Neuronal stem cell (in vitro differentiated cells): ENCODE measurements around the gene TWNK.

ENCODE experiments used
- DNase-seq: peaks from one replicate; pipeline ENCODE4 v3.0.0-alpha.2; 2013; ENCODE audit warnings: low spot score
- H2AFZ ChIP-seq: one replicate; pipeline ENCODE4 v1.6.1; 2013; ENCODE audit warnings: mild to moderate bottlenecking, low read length, inconsistent platforms
- H2AK5ac ChIP-seq: 2 replicates; pipeline ENCODE4 v1.6.1; 2013; ENCODE audit warnings: low read depth, mild to moderate bottlenecking, inconsistent platforms, low read length, moderate library complexity, mixed read lengths
- H2BK120ac ChIP-seq: 2 replicates; pipeline ENCODE4 v1.6.1; 2013; ENCODE audit warnings: low read depth, mild to moderate bottlenecking, inconsistent platforms, low read length, moderate library complexity, mixed read lengths
- H2BK12ac ChIP-seq: one replicate; pipeline ENCODE4 v1.6.1; 2013; ENCODE audit warnings: low read length, inconsistent platforms
- H2BK15ac ChIP-seq: 2 replicates; pipeline ENCODE4 v1.6.1; 2013; ENCODE audit warnings: mild to moderate bottlenecking, low read length, inconsistent platforms, mixed read lengths
- H2BK5ac ChIP-seq: one replicate; pipeline ENCODE4 v1.6.1; 2013; ENCODE audit warnings: inconsistent platforms, mild to moderate bottlenecking, low read length, moderate library complexity
- H3K14ac ChIP-seq: one replicate; pipeline ENCODE4 v1.6.1; 2013; ENCODE audit warnings: low read length, inconsistent platforms
- H3K18ac ChIP-seq: 2 replicates; pipeline ENCODE4 v1.6.1; 2013; ENCODE audit warnings: low read length, inconsistent platforms
- H3K23ac ChIP-seq: 2 replicates; pipeline ENCODE4 v1.6.1; 2013; ENCODE audit warnings: low read depth, mild to moderate bottlenecking, mixed read lengths, low read length, inconsistent platforms; ENCODE audit not compliant: poor library complexity
- H3K27ac ChIP-seq: replicated peaks from 3 replicates; pipeline ENCODE4 v1.5.1; 2013; ENCODE audit warnings: low read length, inconsistent platforms
- H3K27me3 ChIP-seq, 3 experiments: 2 replicates each; pipeline ENCODE4 v1.6.1; 2013; ENCODE audit warnings: low read length in 3 of 3, mild to moderate bottlenecking in 2 of 3, inconsistent platforms in 1 of 3, low read depth in 1 of 3, mixed read lengths in 1 of 3, moderate library complexity in 1 of 3; ENCODE audit not compliant: control insufficient read depth in 3 of 3, insufficient read depth in 3 of 3
- H3K36me3 ChIP-seq, 2 donors: replicated peaks in 1 of 2; 2 replicates each; pipeline ENCODE4 v1.6.1; 2013; ENCODE audit warnings: low read length in 2 of 2; ENCODE audit not compliant: control insufficient read depth in 2 of 2, insufficient read depth in 2 of 2
- H3K4ac ChIP-seq: 2 replicates; pipeline ENCODE4 v1.6.1; 2013; ENCODE audit warnings: inconsistent platforms, mild to moderate bottlenecking, low read length, moderate library complexity
- H3K4me1 ChIP-seq, 2 donors: 1 replicate in 1 of 2; 2 replicates in 1 of 2; pipeline ENCODE4 v1.6.1; 2013; ENCODE audit warnings: low read length in 2 of 2, low read depth in 1 of 2; ENCODE audit not compliant: control insufficient read depth in 2 of 2, insufficient read depth in 1 of 2
- H3K4me2 ChIP-seq: one replicate; pipeline ENCODE4 v1.6.1; 2013; ENCODE audit warnings: mild to moderate bottlenecking, low read length, inconsistent platforms; ENCODE audit not compliant: insufficient read depth, poor library complexity, severe bottlenecking
- H3K4me3 ChIP-seq, 2 donors: 2 replicates each; pipeline ENCODE4 v1.5.1; 2013; ENCODE audit warnings: low read length in 2 of 2, mild to moderate bottlenecking in 2 of 2, inconsistent platforms in 1 of 2, moderate library complexity in 1 of 2
- H3K79me1 ChIP-seq: one replicate; pipeline ENCODE4 v1.6.1; 2013; ENCODE audit warnings: low read depth, mild to moderate bottlenecking, inconsistent platforms, low read length, moderate library complexity
- H3K9ac ChIP-seq: one replicate; pipeline ENCODE4 v1.6.1; 2013; ENCODE audit warnings: mild to moderate bottlenecking, low read depth, low read length, inconsistent platforms; ENCODE audit not compliant: poor library complexity
- H3K9me3 ChIP-seq, 2 donors: replicated peaks in 1 of 2; 2 replicates each; pipeline versions ENCODE3 to v1.6.1; 2013; ENCODE audit warnings: low read length in 2 of 2, mild to moderate bottlenecking in 2 of 2, inconsistent platforms in 1 of 2, low read depth in 1 of 2, mixed read lengths in 1 of 2, moderate library complexity in 1 of 2; ENCODE audit not compliant: control insufficient read depth in 2 of 2, insufficient read depth in 1 of 2
- H4K8ac ChIP-seq: one replicate; pipeline ENCODE4 v1.6.1; 2013; ENCODE audit warnings: low read depth, mild to moderate bottlenecking, inconsistent platforms, low read length, moderate library complexity
- H4K91ac ChIP-seq: one replicate; pipeline ENCODE4 v1.6.1; 2013; ENCODE audit warnings: low read length, low read depth, mild to moderate bottlenecking, inconsistent platforms; ENCODE audit not compliant: poor library complexity
- WGBS, 2 donors: extraction: QIAGEN DNeasy Blood & Tissue Kit; methylation state at CpG; one replicate each; pipeline ENCODE4 v1.1.7; 2013; ENCODE audit warnings: missing lambda C conversion rate in 2 of 2, mixed read lengths in 1 of 2; ENCODE audit not compliant: insufficient read length in 2 of 2, insufficient replicate concordance in 1 of 2; ENCODE audit errors: extremely low coverage in 2 of 2; 5-methylcytosine and 5-hydroxymethylcytosine counted together

The TWNK gene

DNA sequence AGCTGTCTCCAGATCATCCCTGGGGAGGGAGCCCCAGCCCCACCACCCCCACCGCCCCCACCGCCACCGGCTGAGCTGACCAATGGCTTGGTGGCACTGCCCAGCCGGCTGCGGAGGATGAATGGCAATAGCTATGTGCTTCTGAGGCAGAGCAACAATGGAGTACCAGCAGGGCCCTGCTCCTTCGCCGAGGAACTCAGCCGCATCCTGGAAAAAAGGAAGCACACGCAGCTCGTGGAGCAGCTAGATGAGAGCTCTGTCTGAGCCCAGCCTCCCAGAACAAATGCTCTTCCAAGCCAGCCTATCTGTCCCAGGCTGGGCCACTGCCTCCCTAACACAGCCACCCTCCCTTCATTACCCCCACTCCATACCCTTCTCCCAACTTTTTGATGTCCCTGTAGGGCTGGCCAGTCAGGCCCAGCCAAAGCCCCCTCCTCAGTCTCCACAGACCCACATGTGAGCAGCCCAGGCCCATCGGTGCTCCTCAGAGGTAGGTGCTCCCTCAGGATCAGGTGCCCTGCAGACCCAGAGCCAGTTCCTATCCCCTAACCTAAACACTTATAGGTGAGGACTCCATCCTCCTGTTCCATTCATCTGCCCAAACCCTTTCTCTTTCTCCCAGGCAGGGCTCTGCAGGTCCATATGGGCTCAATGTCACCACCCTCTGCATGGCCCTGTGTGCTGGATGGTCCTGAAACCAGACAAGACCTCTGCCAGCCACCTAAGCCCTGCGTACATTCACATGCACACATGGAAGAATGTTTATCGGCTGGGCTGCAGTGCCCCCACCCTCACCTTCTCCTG lies 3.3 kb upstream of the TWNK start:
- no peak overlapping the region for H2AFZ ChIP-seq
- DNase-seq = no peak
- H3K9ac ChIP-seq = peak overlapping the region; percentile 35
- H3K4me3 ChIP-seq = no peak overlapping the region
- H3K4me2 ChIP-seq = no peak overlapping the region
- H3K9me3 ChIP-seq = peaks cover 0 to 3% of the 10 kb centered on the region in 2 donors
- no peak overlapping the region for H3K14ac ChIP-seq
- peaks cover 32 to 71% of the 10 kb centered on the region in 2 donors for H3K36me3 ChIP-seq
- peaks cover 12 to 13% of the 10 kb centered on the region in 2 donors for H3K4me1 ChIP-seq
- no peak overlapping the region for H2BK5ac ChIP-seq
- no peak overlapping the region for H3K27ac ChIP-seq
- H3K27me3 ChIP-seq = no peaks in the 10 kb centered on the region
- no peak overlapping the region for H2BK120ac ChIP-seq
- no peak overlapping the region for H3K18ac ChIP-seq
- peaks cover 10% of the 10 kb centered on the region for H3K79me1 ChIP-seq
- H3K4ac ChIP-seq = no peak overlapping the region
- H4K91ac ChIP-seq = no peak overlapping the region
- H2BK15ac ChIP-seq = no peak overlapping the region
- no peak overlapping the region for H3K23ac ChIP-seq
- no peak overlapping the region for H2AK5ac ChIP-seq
- H2BK12ac ChIP-seq = no peak overlapping the region
- H4K8ac ChIP-seq = no peak overlapping the region
- WGBS, 2 donors = no CpG with 5 or more reads among the region's 13 CpGs

- no peak overlapping the region for H2BK120ac ChIP-seq
- H3K9me3 ChIP-seq = peaks cover 0 to 3% of the 10 kb centered on the region in 2 donors
- H3K36me3 ChIP-seq = peaks cover 35 to 74% of the 10 kb centered on the region in 2 donors
- no peak overlapping the region for H4K91ac ChIP-seq
- no CpG with 5 or more reads among the region's 2 CpGs for WGBS, 2 donors
- H3K9ac ChIP-seq = no peak overlapping the region
- H3K18ac ChIP-seq = no peak overlapping the region
- H3K4me1 ChIP-seq = peaks cover 12 to 13% of the 10 kb centered on the region in 2 donors
- no peak overlapping the region for H2BK15ac ChIP-seq
- H3K23ac ChIP-seq = no peak overlapping the region
- H2AK5ac ChIP-seq = no peak overlapping the region
- no peak for DNase-seq
- H3K14ac ChIP-seq = no peak overlapping the region
- no peak overlapping the region for H3K27ac ChIP-seq
- no peak overlapping the region for H2AFZ ChIP-seq
- H4K8ac ChIP-seq = no peak overlapping the region
- H3K79me1 ChIP-seq = peaks cover 10% of the 10 kb centered on the region
- no peak overlapping the region for H2BK5ac ChIP-seq
- no peak overlapping the region for H3K4me2 ChIP-seq
- H3K4ac ChIP-seq = no peak overlapping the region
- no peak overlapping the region for H3K4me3 ChIP-seq
- no peaks in the 10 kb centered on the region for H3K27me3 ChIP-seq
- H2BK12ac ChIP-seq = no peak overlapping the region
These were observed 2.6 kb upstream of the TWNK start for GRCh38 chr10:100984672-100985177.

- H3K36me3 ChIP-seq = peaks cover 33 to 74% of the 10 kb centered on the region in 2 donors
- H3K79me1 ChIP-seq = peaks cover 10% of the 10 kb centered on the region
- no peak overlapping the region for H3K14ac ChIP-seq
- no peak overlapping the region for H2BK5ac ChIP-seq
- no CpG with 5 or more reads among the region's 5 CpGs for WGBS, 2 donors
- H2AK5ac ChIP-seq = no peak overlapping the region
- no peak overlapping the region for H3K4me2 ChIP-seq
- H3K27me3 ChIP-seq = no peaks in the 10 kb centered on the region
- H3K9me3 ChIP-seq = peaks cover 0 to 3% of the 10 kb centered on the region in 2 donors
- no peak overlapping the region for H2BK12ac ChIP-seq
- no peak overlapping the region for H3K23ac ChIP-seq
- H3K18ac ChIP-seq = no peak overlapping the region
- H3K4ac ChIP-seq = no peak overlapping the region
- H4K8ac ChIP-seq = no peak overlapping the region
- no peak overlapping the region for H2BK120ac ChIP-seq
- no peak overlapping the region for H2AFZ ChIP-seq
- no peak overlapping the region for H2BK15ac ChIP-seq
- no peak for DNase-seq
- no peak overlapping the region for H3K9ac ChIP-seq
- H4K91ac ChIP-seq = no peak overlapping the region
- H3K27ac ChIP-seq = no peak overlapping the region
- no peak overlapping the region for H3K4me3 ChIP-seq
- H3K4me1 ChIP-seq = peaks cover 12 to 13% of the 10 kb centered on the region in 2 donors
These were observed 2.0 kb upstream of the TWNK start for GRCh38 chr10:100985336-100985735.

- Histone ChIP-seq H4K8ac (no peak overlapping the region), H2BK15ac (no peak overlapping the region), H4K91ac (no peak overlapping the region), H2BK120ac (no peak overlapping the region), H2BK12ac (no peak overlapping the region), H2AFZ (peak overlapping the region; percentile 98), H3K27me3 (no peaks in the 10 kb centered on the region), H2BK5ac (peak overlapping the region; percentile 91), H3K9me3 (peaks cover 0 to 3% of the 10 kb centered on the region in 2 donors), H3K4me2 (peak overlapping the region; percentile 82), H3K4ac (no peak overlapping the region), H3K18ac (peak overlapping the region; percentile 87), H3K9ac (peak overlapping the region; percentile 98), H3K79me1 (peaks cover 10% of the 10 kb centered on the region), H3K14ac (peak overlapping the region; percentile 39), H3K23ac (peak overlapping the region; percentile 97), H3K36me3 (peaks cover 36 to 74% of the 10 kb centered on the region in 2 donors), H3K4me3 (peak overlapping the region; percentile 88 to 93), H2AK5ac (peak overlapping the region; percentile 67), H3K4me1 (peaks cover 12 to 13% of the 10 kb centered on the region in 2 donors), H3K27ac (no peak overlapping the region)
- no CpG with 5 or more reads among the region's 17 CpGs for WGBS, 2 donors
- no peak for DNase-seq
These were observed 756 bp upstream of the TWNK start for GRCh38 chr10:100986623-100986951.
